Mesothelial cell of epicardium (in vitro differentiated cells): ENCODE data around the gene SYNPO2. TPM values are rescaled to one million over a fixed set of nuclear protein-coding genes. Genes with fewer than 3 reads are reported as not detected.

ENCODE experiments used
- DNase-seq, 2 experiments: peaks; one replicate each; pipeline ENCODE4 v3.0.0; 2021; ENCODE audit warnings: low spot score in 2 of 2; ENCODE audit not compliant: unreplicated experiment in 2 of 2
- H3K27ac Mint-ChIP-seq: 2 replicates; pipeline ENCODE4 v1.8.0; 2021; ENCODE audit warnings: mixed read lengths
- H3K27me3 Mint-ChIP-seq: 2 replicates; pipeline ENCODE4 v1.8.0; 2021; ENCODE audit warnings: low read depth, mixed read lengths
- H3K36me3 Mint-ChIP-seq: 2 replicates; pipeline ENCODE4 v1.8.0; 2021; ENCODE audit warnings: mixed read lengths
- H3K4me1 Mint-ChIP-seq: 2 replicates; pipeline ENCODE4 v1.8.0; 2021; ENCODE audit warnings: mixed read lengths
- H3K4me3 Mint-ChIP-seq: 2 replicates; pipeline ENCODE4 v1.8.0; 2021; ENCODE audit warnings: mild to moderate bottlenecking, moderate library complexity, mixed read lengths
- H3K9me3 Mint-ChIP-seq: 2 replicates; pipeline ENCODE4 v1.8.0; 2021; ENCODE audit warnings: mixed read lengths
- total RNA-seq: library from RNA; stranded (reverse); gene quantifications from 3 replicates; pipeline ENCODE4 v1.2.1, GENCODE V29; 2021
- TF ChIP-seq, protein P1 (sequence below): fragments of 200-600 bp; sonication (generic); IDR thresholded peaks from one replicate; pipeline ENCODE4 v1.5.0; 2021; ENCODE audit warnings: antibody characterized with exemption; ENCODE audit not compliant: unreplicated experiment

SYNPO2 gene
- total RNA-seq, 1 donor from 2014 or later, result 23.4 TPM

DNA sequence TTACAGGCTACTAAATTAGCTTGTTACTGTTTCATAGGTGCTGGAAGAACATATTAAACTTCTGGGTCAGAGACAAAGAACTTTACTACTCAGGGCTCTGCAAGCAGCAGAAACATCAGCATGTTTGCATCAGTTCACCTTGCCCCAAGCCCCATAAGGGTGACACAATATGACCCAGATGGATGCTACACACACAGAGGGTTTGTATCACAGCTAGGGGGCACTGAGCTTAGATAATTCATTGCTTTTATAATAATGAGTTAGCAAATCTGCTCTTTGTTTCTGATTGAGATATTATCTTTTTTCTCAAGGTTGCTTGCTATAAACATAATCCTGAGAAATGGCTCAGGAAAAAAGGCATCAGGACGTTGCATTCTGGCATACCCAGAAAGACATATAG, 4.8 kb upstream of the SYNPO2 start:
- peak overlapping the region; percentile 17 for H3K27ac Mint-ChIP-seq
- no peaks in the 10 kb centered on the region for H3K27me3 Mint-ChIP-seq
- H3K36me3 Mint-ChIP-seq, result no peaks in the 10 kb centered on the region
- TF ChIP-seq, protein P1, sequence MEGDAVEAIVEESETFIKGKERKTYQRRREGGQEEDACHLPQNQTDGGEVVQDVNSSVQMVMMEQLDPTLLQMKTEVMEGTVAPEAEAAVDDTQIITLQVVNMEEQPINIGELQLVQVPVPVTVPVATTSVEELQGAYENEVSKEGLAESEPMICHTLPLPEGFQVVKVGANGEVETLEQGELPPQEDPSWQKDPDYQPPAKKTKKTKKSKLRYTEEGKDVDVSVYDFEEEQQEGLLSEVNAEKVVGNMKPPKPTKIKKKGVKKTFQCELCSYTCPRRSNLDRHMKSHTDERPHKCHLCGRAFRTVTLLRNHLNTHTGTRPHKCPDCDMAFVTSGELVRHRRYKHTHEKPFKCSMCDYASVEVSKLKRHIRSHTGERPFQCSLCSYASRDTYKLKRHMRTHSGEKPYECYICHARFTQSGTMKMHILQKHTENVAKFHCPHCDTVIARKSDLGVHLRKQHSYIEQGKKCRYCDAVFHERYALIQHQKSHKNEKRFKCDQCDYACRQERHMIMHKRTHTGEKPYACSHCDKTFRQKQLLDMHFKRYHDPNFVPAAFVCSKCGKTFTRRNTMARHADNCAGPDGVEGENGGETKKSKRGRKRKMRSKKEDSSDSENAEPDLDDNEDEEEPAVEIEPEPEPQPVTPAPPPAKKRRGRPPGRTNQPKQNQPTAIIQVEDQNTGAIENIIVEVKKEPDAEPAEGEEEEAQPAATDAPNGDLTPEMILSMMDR, result no peak
- H3K9me3 Mint-ChIP-seq, result no peaks in the 10 kb centered on the region
- no peak overlapping the region for H3K4me3 Mint-ChIP-seq
- DNase-seq, result no peak
- H3K4me1 Mint-ChIP-seq, result peaks cover 19% of the 10 kb centered on the region

DNA sequence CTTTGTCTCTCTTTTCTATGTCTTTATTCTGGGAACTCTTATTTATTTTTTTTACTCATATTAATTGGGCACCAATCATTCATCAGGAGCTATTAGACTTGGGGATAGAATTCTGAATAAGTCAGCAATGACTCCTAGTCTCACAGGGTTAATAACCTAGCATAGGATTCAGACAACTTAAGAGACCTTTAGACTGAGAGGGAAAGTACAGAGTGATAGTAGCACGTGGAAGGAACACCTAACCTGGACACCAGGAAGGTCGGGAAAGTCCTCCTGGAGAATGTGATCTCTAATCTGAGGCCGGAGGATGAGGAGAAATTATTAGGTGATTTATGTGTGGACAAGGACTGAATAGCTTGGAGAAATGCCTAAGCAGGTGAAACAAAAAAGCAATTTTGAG, 3.9 kb upstream of the SYNPO2 start:
- TF ChIP-seq, protein P1, result no peak
- H3K36me3 Mint-ChIP-seq, result no peaks in the 10 kb centered on the region
- DNase-seq, result no peak
- H3K27me3 Mint-ChIP-seq, result no peaks in the 10 kb centered on the region
- H3K9me3 Mint-ChIP-seq, result no peaks in the 10 kb centered on the region
- no peak overlapping the region for H3K27ac Mint-ChIP-seq
- H3K4me1 Mint-ChIP-seq, result peaks cover 26% of the 10 kb centered on the region
- no peak overlapping the region for H3K4me3 Mint-ChIP-seq

GRCh38 chr4:118889312-118889691, 648 bp downstream of the SYNPO2 start:
- no peaks in the 10 kb centered on the region for H3K36me3 Mint-ChIP-seq
- DNase-seq, result no peak
- peaks cover 40% of the 10 kb centered on the region for H3K4me1 Mint-ChIP-seq
- no peaks in the 10 kb centered on the region for H3K9me3 Mint-ChIP-seq
- H3K27me3 Mint-ChIP-seq, result no peaks in the 10 kb centered on the region
- peak overlapping the region; percentile 98 for H3K27ac Mint-ChIP-seq
- TF ChIP-seq, protein P1, result no peak
- H3K4me3 Mint-ChIP-seq, result peak overlapping the region; percentile 73

GRCh38 chr4:118894034-118894433, 5.4 kb downstream of the SYNPO2 start:
- Mint-ChIP-seq H3K27me3 (no peaks in the 10 kb centered on the region), H3K4me1 (peaks cover 65% of the 10 kb centered on the region), H3K36me3 (peaks cover 5% of the 10 kb centered on the region), H3K9me3 (peaks cover 4% of the 10 kb centered on the region), H3K4me3 (no peak overlapping the region), H3K27ac (peak overlapping the region; percentile 54)
- DNase-seq, result no peak
- TF ChIP-seq, protein P1, result no peak

- peaks cover 8% of the 10 kb centered on the region for H3K9me3 Mint-ChIP-seq
- TF ChIP-seq, protein P1, result no peak
- H3K36me3 Mint-ChIP-seq, result peaks cover 9% of the 10 kb centered on the region
- no peaks in the 10 kb centered on the region for H3K27me3 Mint-ChIP-seq
- DNase-seq, result no peak
- H3K27ac Mint-ChIP-seq, result peak overlapping the region; percentile 93
- peaks cover 42% of the 10 kb centered on the region for H3K4me1 Mint-ChIP-seq
- no peak overlapping the region for H3K4me3 Mint-ChIP-seq
These were observed 9.6 kb downstream of the SYNPO2 start for GRCh38 chr4:118898221-118898620.

DNA sequence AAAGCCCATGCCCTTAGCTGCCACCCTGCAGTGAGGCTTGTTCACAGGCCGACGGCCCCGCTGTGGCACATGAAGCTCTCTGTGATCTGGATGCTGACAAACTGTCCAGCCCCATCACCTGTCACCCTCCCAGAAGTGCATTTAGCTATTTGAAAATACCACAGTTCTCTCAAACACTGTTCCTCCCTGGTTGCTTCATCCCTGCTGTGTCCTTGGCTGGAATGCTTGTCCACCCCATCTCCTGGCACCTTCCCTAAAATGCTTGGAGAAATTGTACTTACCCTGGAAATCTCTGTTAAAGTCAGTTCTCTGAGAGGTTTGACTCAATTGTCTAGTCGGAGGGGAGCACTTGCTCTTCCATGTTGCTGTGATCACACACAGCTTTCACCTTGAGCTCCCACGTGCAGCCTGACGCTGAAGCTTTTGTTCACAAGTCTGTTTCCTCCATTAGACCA, 10.1 kb downstream of the SYNPO2 start:
- H3K9me3 Mint-ChIP-seq, result peaks cover 8% of the 10 kb centered on the region
- TF ChIP-seq, protein P1, result no peak
- no peaks in the 10 kb centered on the region for H3K27me3 Mint-ChIP-seq
- peaks cover 42% of the 10 kb centered on the region for H3K4me1 Mint-ChIP-seq
- H3K36me3 Mint-ChIP-seq, result peaks cover 9% of the 10 kb centered on the region
- no peak for DNase-seq
- H3K4me3 Mint-ChIP-seq, result no peak overlapping the region
- H3K27ac Mint-ChIP-seq, result peak overlapping the region; percentile 59
